ENCODE results near the gene CEP20. TPM values are rescaled to one million over a fixed set of nuclear protein-coding genes. Genes with fewer than 3 reads are reported as not detected.

The CEP20 gene
- total and polyA plus RNA-seq, 2 donors (not counting 1 experiment from before 2014, with no cell fraction given): 14.2 to 30.2 TPM

DNA sequence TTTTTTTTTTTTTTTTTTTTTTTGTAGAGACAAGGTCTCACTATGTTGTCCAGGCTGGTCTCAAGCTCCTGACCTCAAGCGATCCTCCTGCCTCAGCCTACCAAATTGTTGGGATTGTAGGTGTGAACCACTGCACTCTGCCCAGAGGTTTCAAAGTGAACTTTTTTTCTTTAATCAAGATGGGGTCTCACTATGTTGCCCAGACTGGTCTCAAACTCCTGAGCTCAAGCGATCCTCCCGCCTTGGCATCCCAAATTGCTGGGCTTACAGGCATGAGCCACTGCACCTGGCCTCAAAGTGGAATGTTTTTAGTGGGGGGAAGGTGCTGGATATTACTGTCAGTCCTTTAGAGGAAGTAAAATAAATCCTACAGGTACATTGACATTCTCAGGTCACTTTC is 12.0 kb upstream of the CEP20 start:
- no CpG with 5 or more reads among the region's 3 CpGs for WGBS (ENCODE audit: insufficient coverage)
- intact Hi-C loops (cut with micrococcal nuclease): no loop called here
- Mint-ChIP-seq H3K4me1 (peaks cover 11% of the 10 kb centered on the region), H3K9me3 (ENCODE audit: insufficient read depth) (no peaks in the 10 kb centered on the region), H3K4me3 (no peak overlapping the region), H3K27ac (no peak overlapping the region), H3K27me3 (no peaks in the 10 kb centered on the region)
- H3K79me2 ChIP-seq (ENCODE audit: control insufficient read depth, insufficient read depth, low read length): no peaks in the 10 kb centered on the region
- no peak overlapping the region for H2AFZ ChIP-seq (ENCODE audit: insufficient read depth, low read depth, low read length, poor library complexity, severe bottlenecking)
- TF ChIP-seq, protein P1, sequence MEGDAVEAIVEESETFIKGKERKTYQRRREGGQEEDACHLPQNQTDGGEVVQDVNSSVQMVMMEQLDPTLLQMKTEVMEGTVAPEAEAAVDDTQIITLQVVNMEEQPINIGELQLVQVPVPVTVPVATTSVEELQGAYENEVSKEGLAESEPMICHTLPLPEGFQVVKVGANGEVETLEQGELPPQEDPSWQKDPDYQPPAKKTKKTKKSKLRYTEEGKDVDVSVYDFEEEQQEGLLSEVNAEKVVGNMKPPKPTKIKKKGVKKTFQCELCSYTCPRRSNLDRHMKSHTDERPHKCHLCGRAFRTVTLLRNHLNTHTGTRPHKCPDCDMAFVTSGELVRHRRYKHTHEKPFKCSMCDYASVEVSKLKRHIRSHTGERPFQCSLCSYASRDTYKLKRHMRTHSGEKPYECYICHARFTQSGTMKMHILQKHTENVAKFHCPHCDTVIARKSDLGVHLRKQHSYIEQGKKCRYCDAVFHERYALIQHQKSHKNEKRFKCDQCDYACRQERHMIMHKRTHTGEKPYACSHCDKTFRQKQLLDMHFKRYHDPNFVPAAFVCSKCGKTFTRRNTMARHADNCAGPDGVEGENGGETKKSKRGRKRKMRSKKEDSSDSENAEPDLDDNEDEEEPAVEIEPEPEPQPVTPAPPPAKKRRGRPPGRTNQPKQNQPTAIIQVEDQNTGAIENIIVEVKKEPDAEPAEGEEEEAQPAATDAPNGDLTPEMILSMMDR (IDR thresholded peaks at IDR 0.05): no peak
- no peak for TF ChIP-seq EZH2 (IDR thresholded peaks at IDR 0.05; ENCODE audit: borderline replicate concordance, insufficient read depth, low read depth, low read length, poor library complexity, severe bottlenecking)
- POLR2A ChIA-PET: no interaction called here
- no peaks in the 10 kb centered on the region for H3K36me3 ChIP-seq (replicated peaks in 1 of 2; ENCODE audit: control extremely low read depth in 1 of 2, control insufficient read depth in 1 of 2, extremely low read depth in 1 of 2, insufficient read depth in 2 of 2, low read length in 1 of 2)
- ATAC-seq (ENCODE audit: low read depth): no peak
- H4K20me1 ChIP-seq (ENCODE audit: control insufficient read depth, insufficient read depth, low read length, poor library complexity, severe bottlenecking): no peaks in the 10 kb centered on the region
- H3K27me3 ChIP-seq (replicated peaks in 1 of 4; ENCODE audit: control extremely low read depth in 1 of 4, control insufficient read depth in 3 of 4, insufficient read depth in 4 of 4, low read length in 3 of 4): no peaks in the 10 kb centered on the region
- no peak overlapping the region for H3K9ac ChIP-seq (ENCODE audit: low read length)
- DNase-seq: no peak
- H3K9me3 ChIP-seq (ENCODE audit: control extremely low read depth in 1 of 3, control insufficient read depth in 2 of 3, insufficient read depth in 1 of 3, low read length in 2 of 3): no peaks in the 10 kb centered on the region
- no peak overlapping the region for H3K4me2 ChIP-seq (replicated peaks; ENCODE audit: low read depth, low read length, poor library complexity, severe bottlenecking)
- CTCF ChIA-PET: no interaction called here
- peaks cover 5% of the 10 kb centered on the region in 2 donors for H3K4me1 ChIP-seq (ENCODE audit: control insufficient read depth in 2 of 2, insufficient read depth in 2 of 2, low read length in 2 of 2)
- no peak overlapping the region for H3K4me3 ChIP-seq (ENCODE audit: control extremely low read depth in 1 of 5, extremely low read depth in 1 of 5, insufficient read depth in 1 of 5, low read depth in 2 of 5, low read length in 4 of 5)
- no peak overlapping the region for H3K27ac ChIP-seq (ENCODE audit: low read length in 2 of 2)

- Mint-ChIP-seq H3K4me3 (no peak overlapping the region), H3K27ac (no peak overlapping the region), H3K4me1 (peaks cover 11% of the 10 kb centered on the region), H3K9me3 (ENCODE audit: insufficient read depth) (no peaks in the 10 kb centered on the region), H3K27me3 (no peaks in the 10 kb centered on the region)
- Histone ChIP-seq H2AFZ (ENCODE audit: insufficient read depth, low read depth, low read length, poor library complexity, severe bottlenecking) (peak overlapping the region; percentile 21), H3K36me3 (replicated peaks in 1 of 2; ENCODE audit: control extremely low read depth in 1 of 2, control insufficient read depth in 1 of 2, extremely low read depth in 1 of 2, insufficient read depth in 2 of 2, low read length in 1 of 2) (no peaks in the 10 kb centered on the region), H3K27me3 (replicated peaks in 1 of 4; ENCODE audit: control extremely low read depth in 1 of 4, control insufficient read depth in 3 of 4, insufficient read depth in 4 of 4, low read length in 3 of 4) (no peaks in the 10 kb centered on the region), H3K4me3 (ENCODE audit: control extremely low read depth in 1 of 5, extremely low read depth in 1 of 5, insufficient read depth in 1 of 5, low read depth in 2 of 5, low read length in 4 of 5) (no peak overlapping the region), H3K79me2 (ENCODE audit: control insufficient read depth, insufficient read depth, low read length) (no peaks in the 10 kb centered on the region), H3K9ac (ENCODE audit: low read length) (no peak overlapping the region), H3K4me2 (replicated peaks; ENCODE audit: low read depth, low read length, poor library complexity, severe bottlenecking) (no peak overlapping the region), H3K4me1 (ENCODE audit: control insufficient read depth in 2 of 2, insufficient read depth in 2 of 2, low read length in 2 of 2) (peaks cover 5% of the 10 kb centered on the region in 2 donors), H3K27ac (ENCODE audit: low read length in 2 of 2) (no peak overlapping the region), H3K9me3 (ENCODE audit: control extremely low read depth in 1 of 3, control insufficient read depth in 2 of 3, insufficient read depth in 1 of 3, low read length in 2 of 3) (no peaks in the 10 kb centered on the region), H4K20me1 (ENCODE audit: control insufficient read depth, insufficient read depth, low read length, poor library complexity, severe bottlenecking) (no peaks in the 10 kb centered on the region)
- TF ChIP-seq, protein P1 (IDR thresholded peaks at IDR 0.05): no peak
- ChIA-PET CTCF (no interaction called here), POLR2A (no interaction called here)
- intact Hi-C loops (cut with micrococcal nuclease): no loop called here
- DNase-seq: no peak
- WGBS (ENCODE audit: insufficient coverage): 67% methylated on average over 5 of the region's 9 CpGs
- no peak for ATAC-seq (ENCODE audit: low read depth)
Observed at GRCh38 chr16:15899538-15900100, 11.2 kb upstream of the CEP20 start.

All from B cell (primary cell).